Activated CD4-positive, alpha-beta T cell treated with anti-CD3 and anti-CD28 coated beads for 48 hours (primary cell): ENCODE measurements around the gene XPNPEP2.

Experiments used
- DNase-seq: peaks from one replicate; pipeline ENCODE4 v3.0.0-alpha.2; 2020

XPNPEP2 gene

DNA sequence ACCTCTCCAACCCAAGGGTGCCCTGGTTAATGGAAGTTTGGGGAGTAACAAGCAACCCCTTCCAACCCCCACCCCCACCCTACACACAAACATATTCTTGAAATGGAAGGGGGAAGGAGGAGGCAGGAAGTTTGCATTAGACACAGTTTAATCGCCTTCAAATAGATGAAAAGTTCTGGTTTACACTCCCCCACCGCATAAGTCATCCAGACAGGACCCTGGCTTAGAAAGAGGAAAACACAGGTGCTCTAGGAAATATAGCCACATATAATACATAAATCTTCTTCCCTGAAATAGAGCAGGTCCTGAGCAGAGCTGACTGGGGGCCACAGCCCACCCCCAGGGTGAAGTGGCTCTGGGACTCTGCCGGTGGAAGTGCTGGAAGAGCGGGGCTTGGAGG is 66.0 kb downstream of the XPNPEP2 start:
- DNase-seq: no peak

DNA sequence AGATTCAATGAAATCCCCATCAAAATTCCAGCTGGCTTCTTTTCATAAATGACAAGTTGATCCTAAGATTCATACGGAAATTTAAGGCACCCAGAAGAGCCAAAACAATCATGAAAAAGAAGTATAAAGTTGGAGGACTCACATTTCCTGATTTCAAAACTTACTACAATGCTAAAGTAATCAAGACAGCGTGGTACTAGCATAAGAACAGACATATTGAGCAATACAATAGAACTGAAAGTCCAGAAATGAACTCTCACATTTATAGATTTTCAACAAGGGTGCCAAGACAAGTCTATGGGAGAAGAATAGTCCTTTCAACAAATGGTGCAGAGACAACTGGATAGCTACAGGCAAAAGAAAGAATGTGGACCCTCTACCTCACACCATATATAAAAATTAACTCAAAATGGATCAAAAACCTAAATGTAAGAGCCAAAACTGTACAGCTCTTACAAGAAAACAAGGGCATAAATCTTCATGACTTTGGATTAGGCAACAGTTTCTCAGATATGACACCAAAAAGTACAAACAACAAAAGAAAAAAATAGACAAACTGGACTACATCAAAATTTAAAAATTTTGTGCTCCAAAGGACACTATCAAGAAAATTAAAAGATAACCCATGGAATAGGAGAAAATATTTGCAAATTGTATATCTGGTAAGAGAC is 69.5 kb downstream of the XPNPEP2 start:
- DNase-seq: no peak

DNA sequence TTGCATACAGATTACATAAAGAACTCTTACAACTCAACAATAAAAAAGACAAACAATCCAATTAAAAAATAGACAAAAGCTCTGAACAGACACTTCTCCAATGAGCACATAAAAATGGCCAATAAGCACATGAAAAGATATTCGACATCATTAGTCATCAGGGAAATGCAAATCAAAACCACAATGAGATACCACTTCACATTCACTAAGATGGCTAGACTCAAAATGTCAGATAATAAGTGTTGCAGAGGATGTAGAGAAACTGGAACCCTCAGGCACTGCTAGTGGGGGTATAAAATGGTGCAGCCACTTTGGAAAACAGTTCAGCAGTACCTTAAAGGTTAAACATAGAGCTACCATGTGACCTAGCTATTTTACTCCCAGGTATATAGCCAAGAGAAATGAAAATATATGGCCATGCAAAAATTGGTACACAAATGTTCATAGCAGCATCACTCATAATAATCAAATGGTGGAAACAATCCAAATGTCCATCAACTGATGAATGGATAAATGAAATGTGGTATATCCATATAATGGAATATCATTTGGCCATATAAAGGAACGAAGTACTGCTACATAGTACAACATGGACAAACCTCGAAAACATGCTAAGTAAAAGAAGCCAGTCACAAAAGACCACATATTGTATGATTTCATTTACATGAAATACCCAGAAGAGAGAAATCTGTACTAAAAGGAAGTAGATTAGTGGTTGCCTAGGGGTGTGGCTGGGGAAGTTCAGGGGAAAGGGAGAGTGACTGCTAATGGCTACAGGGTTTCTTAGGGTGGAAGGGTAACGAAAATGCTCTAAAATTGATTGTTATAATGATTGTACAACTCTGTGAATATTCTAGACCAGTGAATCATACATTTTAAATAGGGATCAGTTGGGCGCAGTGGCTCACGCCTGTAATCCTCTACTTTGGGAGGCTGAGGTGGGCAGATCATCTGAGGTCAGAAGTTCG is 70.3 kb downstream of the XPNPEP2 start:
- DNase-seq: no peak

DNA sequence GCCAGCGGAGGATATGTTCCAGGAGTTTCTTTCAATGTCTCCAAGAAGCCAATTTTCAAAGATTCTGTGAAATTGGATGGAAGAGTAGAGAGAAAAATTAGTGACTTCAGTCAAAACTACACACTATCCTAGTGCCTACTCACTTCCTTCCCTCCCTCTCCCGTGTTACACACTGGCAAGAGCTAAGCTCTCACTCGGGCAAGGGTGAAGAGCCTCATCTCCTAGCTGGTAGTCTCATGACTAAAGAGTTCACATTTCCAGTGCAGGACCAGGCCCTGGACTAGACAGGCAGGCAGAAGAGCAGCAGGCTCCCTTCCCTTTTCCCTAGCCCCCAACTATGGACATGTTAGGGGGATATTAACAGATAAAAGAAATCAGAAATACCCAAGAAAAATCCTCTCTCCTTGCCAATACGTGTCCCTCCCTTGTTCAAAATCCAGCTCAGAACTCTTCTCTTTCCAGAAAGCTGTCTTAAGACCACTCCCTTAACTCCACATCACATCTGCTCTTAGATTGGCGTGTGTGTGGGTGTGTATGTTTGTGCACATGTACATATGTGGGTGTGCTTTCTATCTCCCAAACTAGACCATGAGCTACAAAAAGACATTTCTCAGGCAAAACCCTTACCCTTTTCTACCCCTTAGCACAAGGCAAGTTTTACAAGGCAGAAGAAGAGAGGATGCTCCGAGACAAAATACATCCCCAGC is 75.0 kb downstream of the XPNPEP2 start:
- no peak for DNase-seq

DNA sequence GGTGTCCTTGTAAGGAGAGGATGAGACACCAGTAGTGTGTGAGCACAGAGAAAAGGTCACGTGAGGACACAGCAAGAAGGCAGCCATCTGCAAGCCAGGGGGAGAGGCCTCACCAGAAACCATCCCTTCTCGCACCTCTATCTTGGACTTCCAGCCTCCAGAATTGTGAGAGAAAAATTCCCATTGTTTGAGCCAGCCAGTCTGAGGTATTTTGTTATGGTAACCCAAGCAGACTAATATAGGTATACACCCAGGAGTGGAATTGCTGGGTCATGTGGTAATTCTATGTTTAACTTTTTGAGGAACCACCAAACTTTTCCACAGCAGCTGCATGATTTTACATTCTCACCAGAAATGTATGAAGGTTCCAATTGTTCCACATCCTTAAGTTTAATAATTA is 79.3 kb downstream of the XPNPEP2 start:
- DNase-seq: no peak
